B cell (primary cell): ENCODE measurements around the gene PRKCH. TPM values are rescaled to one million over a fixed set of nuclear protein-coding genes. Genes with fewer than 3 reads are reported as not detected.

Source experiments
- ATAC-seq: fragments of 200-7000 bp; cut with Tn5 transposase; one replicate; pipeline ENCODE4 v1.10.0; 2021; ENCODE audit warnings: low read depth, mild to moderate bottlenecking, moderate number of reproducible peaks, moderate library complexity
- CTCF ChIA-PET: fragments of 350-600 bp; sonication (Branson Sonifier 250); formaldehyde crosslinking; loops from one replicate; lab custom pipeline; 2021; ENCODE audit warnings: antibody characterized with exemption, inconsistent platforms; lab: Charles Lee
- POLR2A ChIA-PET: fragments of 350-600 bp; sonication (Branson Sonifier 250); formaldehyde crosslinking; loops from one replicate; lab custom pipeline; 2021; ENCODE audit warnings: antibody characterized with exemption; lab: Charles Lee
- DNase-seq: peaks from one replicate; pipeline ENCODE4 v3.0.0; 2013
- H2AFZ ChIP-seq: 2 replicates; pipeline ENCODE4 v1.6.1; 2012; ENCODE audit warnings: mild to moderate bottlenecking, low read depth, low read length; ENCODE audit not compliant: insufficient read depth, poor library complexity, severe bottlenecking
- H3K27ac ChIP-seq, 2 donors: 1 replicate in 1 of 2; 2 replicates in 1 of 2; pipeline ENCODE4 v1.5.1; 2012 to 2013; ENCODE audit warnings: low read length in 2 of 2, mild to moderate bottlenecking in 2 of 2, moderate library complexity in 1 of 2
- H3K27me3 ChIP-seq, 4 experiments: fragments of 200-600 bp in 1 of 4; sonication (generic) in 1 of 4; replicated peaks in 1 of 4; 1 replicate in 2 of 4; 2 replicates in 2 of 4; pipeline versions ENCODE4 v1.6.1 to v1.7.0; 2013 to 2016; ENCODE audit warnings: low read length in 3 of 4, mild to moderate bottlenecking in 2 of 4, mixed read lengths in 1 of 4, moderate library complexity in 1 of 4; ENCODE audit not compliant: insufficient read depth in 4 of 4, control insufficient read depth in 3 of 4; ENCODE audit errors: control extremely low read depth in 1 of 4
- H3K36me3 ChIP-seq, 2 experiments: replicated peaks in 1 of 2; 1 replicate in 1 of 2; 2 replicates in 1 of 2; pipeline versions ENCODE4 v1.6.1 to v1.7.1; 2013; ENCODE audit warnings: low read length in 1 of 2; ENCODE audit not compliant: insufficient read depth in 2 of 2, control insufficient read depth in 1 of 2; ENCODE audit errors: control extremely low read depth in 1 of 2, extremely low read depth in 1 of 2
- H3K4me1 ChIP-seq, 2 donors: fragments of 200-600 bp in 1 of 2; sonication (generic) in 1 of 2; 1 replicate in 1 of 2; 2 replicates in 1 of 2; pipeline versions ENCODE4 v1.5.1 to v1.6.1; 2013 to 2017; ENCODE audit warnings: low read length in 2 of 2; ENCODE audit not compliant: control insufficient read depth in 2 of 2, insufficient read depth in 2 of 2
- H3K4me2 ChIP-seq: replicated peaks from 2 replicates; pipeline ENCODE3; 2012; ENCODE audit warnings: mild to moderate bottlenecking, low read depth, low read length; ENCODE audit not compliant: poor library complexity, severe bottlenecking
- H3K4me3 ChIP-seq, 5 experiments: fragments of 200-600 bp in 1 of 5; sonication (generic) in 1 of 5; 1 replicate in 3 of 5; 2 replicates in 2 of 5; pipeline versions ENCODE4 v1.5.1 to v1.7.0; 2011 to 2016; ENCODE audit warnings: low read length in 4 of 5, mild to moderate bottlenecking in 4 of 5, low read depth in 2 of 5, control low read depth in 1 of 5, moderate library complexity in 1 of 5; ENCODE audit not compliant: insufficient read depth in 1 of 5; ENCODE audit errors: control extremely low read depth in 1 of 5, extremely low read depth in 1 of 5
- H3K79me2 ChIP-seq: fragments of 200-600 bp; sonication (generic); one replicate; pipeline ENCODE4 v1.6.0; 2016; ENCODE audit warnings: low read length; ENCODE audit not compliant: control insufficient read depth, insufficient read depth
- H3K9ac ChIP-seq: fragments of 200-600 bp; sonication (generic); 2 replicates; pipeline ENCODE4 v1.6.1; 2017; ENCODE audit warnings: mild to moderate bottlenecking, low read length, moderate library complexity
- H3K9me3 ChIP-seq, 3 donors: one replicate each; pipeline versions ENCODE4 v1.6.1 to v1.7.1; 2013; ENCODE audit warnings: low read length in 2 of 3; ENCODE audit not compliant: control insufficient read depth in 2 of 3, insufficient read depth in 1 of 3; ENCODE audit errors: control extremely low read depth in 1 of 3
- H4K20me1 ChIP-seq: 2 replicates; pipeline ENCODE4 v1.6.0; 2012; ENCODE audit warnings: mild to moderate bottlenecking, low read length; ENCODE audit not compliant: insufficient read depth, control insufficient read depth, poor library complexity, severe bottlenecking
- H3K27ac Mint-ChIP-seq: one replicate; pipeline ENCODE4 v1.8.0; 2021; ENCODE audit warnings: mixed read lengths
- H3K27me3 Mint-ChIP-seq: one replicate; pipeline ENCODE4 v1.8.0; 2021; ENCODE audit warnings: mixed read lengths
- H3K4me1 Mint-ChIP-seq: one replicate; pipeline ENCODE4 v1.8.0; 2021; ENCODE audit warnings: mixed read lengths
- H3K4me3 Mint-ChIP-seq: one replicate; pipeline ENCODE4 v1.8.0; 2021; ENCODE audit warnings: mixed read lengths
- H3K9me3 Mint-ChIP-seq: one replicate; pipeline ENCODE4 v1.8.0; 2022; ENCODE audit warnings: mixed read lengths; ENCODE audit not compliant: insufficient read depth
- CTCF ChIP-seq: fragments of 200-600 bp; IDR thresholded peaks from one replicate; pipeline ENCODE4 v1.8.0; 2022; ENCODE audit warnings: antibody characterized with exemption, mild to moderate bottlenecking
- EZH2 ChIP-seq: IDR thresholded peaks from 2 replicates; pipeline ENCODE4 v1.6.1; 2012; ENCODE audit warnings: borderline replicate concordance, low read depth, mild to moderate bottlenecking, moderate library complexity, low read length; ENCODE audit not compliant: insufficient read depth, poor library complexity, severe bottlenecking
- WGBS: methylation state at CpG from one replicate; pipeline ENCODE4 v1.1.5; 2013; ENCODE audit warnings: missing lambda C conversion rate; ENCODE audit not compliant: insufficient coverage; 5-methylcytosine and 5-hydroxymethylcytosine counted together
- intact Hi-C: fragments of 100-400 bp; cut with micrococcal nuclease; formaldehyde crosslinking; loops from one replicate; pipeline ENCODE4 v1.10.0; 2022
- polyA plus RNA-seq: library from polyadenylated mRNA; depleted of rRNA; stranded (reverse); fragments of >200 nt; gene quantifications from 2 replicates; pipeline ENCODE4 v1.2.3, GENCODE V29; 2012
- total RNA-seq, 2 donors: library from RNA; stranded (reverse); fragments of 120-200 nt in 1 of 2; gene quantifications; 1 replicate in 1 of 2; 2 replicates in 1 of 2; pipeline versions ENCODE4 v1.2.3 to v1.2.4, GENCODE V29; 2013 to 2022

Gene PRKCH
- total and polyA plus RNA-seq, 2 donors (not counting 1 experiment from before 2014, with no cell fraction given): 2.0 to 5.0 TPM

- H3K9me3 Mint-ChIP-seq: no peaks in the 10 kb centered on the region
- no peaks in the 10 kb centered on the region for H3K9me3 ChIP-seq
- H3K4me2 ChIP-seq: no peak overlapping the region
- H3K4me1 Mint-ChIP-seq: peaks cover 6% of the 10 kb centered on the region
- no peaks in the 10 kb centered on the region for H4K20me1 ChIP-seq
- no peak overlapping the region for H2AFZ ChIP-seq
- H3K27ac Mint-ChIP-seq: no peak overlapping the region
- no peaks in the 10 kb centered on the region for H3K27me3 Mint-ChIP-seq
- intact Hi-C loops: no loop called here
- H3K4me3 Mint-ChIP-seq: no peak overlapping the region
- H3K9ac ChIP-seq: no peak overlapping the region
- TF ChIP-seq EZH2 (no peak), CTCF (no peak)
- H3K79me2 ChIP-seq: no peaks in the 10 kb centered on the region
- H3K27ac ChIP-seq: no peak overlapping the region
- DNase-seq (no peak), ATAC-seq (no peak)
- no peaks in the 10 kb centered on the region for H3K27me3 ChIP-seq
- no peaks in the 10 kb centered on the region for H3K36me3 ChIP-seq
- WGBS: no CpG with 5 or more reads among the region's 1 CpG
- no peaks in the 10 kb centered on the region for H3K4me1 ChIP-seq
- no peak overlapping the region for H3K4me3 ChIP-seq
- ChIA-PET CTCF (interaction anchor here (0.8 kb wide), 1 partner anchor 49 kb away, joined by 3 read pairs; no protein-coding TSS in a partner anchor), POLR2A (no interaction called here)
Measured at GRCh38 chr14:61519735-61520134, 198.4 kb downstream of the PRKCH start.

GRCh38 chr14:61520576-61520975 lies 199.2 kb downstream of the PRKCH start:
- no peak overlapping the region for H3K4me3 Mint-ChIP-seq
- no peak overlapping the region for H3K27ac Mint-ChIP-seq
- Histone ChIP-seq H3K4me1 (peaks cover 0 to 5% of the 10 kb centered on the region in 2 donors), H2AFZ (no peak overlapping the region), H3K27ac (no peak overlapping the region), H3K4me3 (no peak overlapping the region), H3K79me2 (no peaks in the 10 kb centered on the region), H3K27me3 (no peaks in the 10 kb centered on the region), H3K4me2 (no peak overlapping the region), H4K20me1 (no peaks in the 10 kb centered on the region), H3K36me3 (no peaks in the 10 kb centered on the region), H3K9ac (no peak overlapping the region), H3K9me3 (no peaks in the 10 kb centered on the region)
- intact Hi-C loops: no loop called here
- WGBS: no CpG with 5 or more reads among the region's 1 CpG
- ATAC-seq (no peak), DNase-seq (no peak)
- H3K9me3 Mint-ChIP-seq: no peaks in the 10 kb centered on the region
- TF ChIP-seq CTCF (no peak), EZH2 (no peak)
- H3K27me3 Mint-ChIP-seq: no peaks in the 10 kb centered on the region
- H3K4me1 Mint-ChIP-seq: peaks cover 13% of the 10 kb centered on the region
- ChIA-PET CTCF (interaction anchor here (0.8 to 1.0 kb wide), 2 partner anchors 26 to 48 kb away, joined by 3 read pairs; no protein-coding TSS in a partner anchor), POLR2A (no interaction called here)
